ENCODE data around the gene ADCK2. TPM values are rescaled to one million over a fixed set of nuclear protein-coding genes. Genes with fewer than 3 reads are reported as not detected.
A peak's percentile ranks its signal among the peaks of the same experiment; 100 is the strongest.
"Not testable (repeated sequence)": the region's sequence is repeated elsewhere in the genome, so short reads cannot be mapped to it uniquely, and the experiment has no call there.

ADCK2 gene
- total RNA-seq, 3 donors from 2014 or later (not counting 1 experiment from before 2014, with no cell fraction given) = 12.6 to 20.7 (median 15.8) TPM

GRCh38 chr7:140676306-140676705 is 3.6 kb downstream of the ADCK2 start:
- H3K9me3 ChIP-seq (ENCODE audit: control insufficient read depth, insufficient read depth, low read length) = no peaks in the 10 kb centered on the region
- Mint-ChIP-seq H3K4me1 (peaks cover 37 to 39% of the 10 kb centered on the region in 2 donors), H3K36me3 (no peaks in the 10 kb centered on the region), H3K27me3 (ENCODE audit: low read depth in 2 of 2) (no peaks in the 10 kb centered on the region), H3K9me3 (no peaks in the 10 kb centered on the region), H3K27ac (peak overlapping the region in 1 of 2 donors; percentile 22), H3K4me3 (peak overlapping the region; percentile 7)
- H3K27me3 ChIP-seq (ENCODE audit: control insufficient read depth, insufficient read depth, low read length) = no peaks in the 10 kb centered on the region
- ATAC-seq = no peak
- no peak overlapping the region for H3K27ac ChIP-seq (ENCODE audit: low read length)
- H3K4me1 ChIP-seq (ENCODE audit: control insufficient read depth, insufficient read depth, low read length) = peaks cover 31% of the 10 kb centered on the region
- no peak for TF ChIP-seq CTCF (IDR thresholded peaks at IDR 0.05)
- 54% methylated on average over 2 of the region's 3 CpGs for WGBS (ENCODE audit: insufficient coverage)
- intact Hi-C loops (cut with micrococcal nuclease) = no loop called here
- DNase-seq = no peak
- H3K4me3 ChIP-seq (ENCODE audit: low read length) = no peak overlapping the region
- H3K36me3 ChIP-seq (ENCODE audit: control insufficient read depth, insufficient read depth, low read length) = peaks cover 11% of the 10 kb centered on the region

- H3K4me1 ChIP-seq (ENCODE audit: control insufficient read depth, insufficient read depth, low read length) = peaks cover 31% of the 10 kb centered on the region
- ATAC-seq; H3K27ac ChIP-seq (ENCODE audit: low read length); H3K36me3 Mint-ChIP-seq; H3K27me3 Mint-ChIP-seq (ENCODE audit: low read depth in 2 of 2); H3K4me3 ChIP-seq (ENCODE audit: low read length); H3K9me3 ChIP-seq (ENCODE audit: control insufficient read depth, insufficient read depth, low read length); DNase-seq; intact Hi-C loops (cut with micrococcal nuclease); H3K4me3 Mint-ChIP-seq; H3K27ac Mint-ChIP-seq; H3K27me3 ChIP-seq (ENCODE audit: control insufficient read depth, insufficient read depth, low read length); H3K9me3 Mint-ChIP-seq: not testable (repeated sequence)
- 98% methylated on average over 11 of the region's 11 CpGs for WGBS (ENCODE audit: insufficient coverage)
- peaks cover 37 to 39% of the 10 kb centered on the region in 2 donors for H3K4me1 Mint-ChIP-seq
- H3K36me3 ChIP-seq (ENCODE audit: control insufficient read depth, insufficient read depth, low read length) = peaks cover 15% of the 10 kb centered on the region
These were observed 4.2 kb downstream of the ADCK2 start for GRCh38 chr7:140676956-140677355.

- no peak overlapping the region for H3K27ac Mint-ChIP-seq
- Histone ChIP-seq H3K36me3 (ENCODE audit: control insufficient read depth, insufficient read depth, low read length) (peaks cover 18% of the 10 kb centered on the region), H3K4me1 (ENCODE audit: control insufficient read depth, insufficient read depth, low read length) (peaks cover 31% of the 10 kb centered on the region), H3K27me3 (ENCODE audit: control insufficient read depth, insufficient read depth, low read length) (no peaks in the 10 kb centered on the region), H3K9me3 (ENCODE audit: control insufficient read depth, insufficient read depth, low read length) (no peaks in the 10 kb centered on the region), H3K27ac (ENCODE audit: low read length) (no peak overlapping the region), H3K4me3 (ENCODE audit: low read length) (no peak overlapping the region)
- DNase-seq = no peak
- peaks cover 37 to 39% of the 10 kb centered on the region in 2 donors for H3K4me1 Mint-ChIP-seq
- H3K4me3 Mint-ChIP-seq = no peak overlapping the region
- intact Hi-C loops (cut with micrococcal nuclease) = no loop called here
- TF ChIP-seq CTCF (IDR thresholded peaks at IDR 0.05) = no peak
- H3K27me3 Mint-ChIP-seq (ENCODE audit: low read depth in 2 of 2) = no peaks in the 10 kb centered on the region
- H3K9me3 Mint-ChIP-seq = no peaks in the 10 kb centered on the region
- ATAC-seq = no peak
- H3K36me3 Mint-ChIP-seq = no peaks in the 10 kb centered on the region
- 90% methylated on average over 3 of the region's 3 CpGs for WGBS (ENCODE audit: insufficient coverage)
These were observed 4.8 kb downstream of the ADCK2 start for GRCh38 chr7:140677496-140677895.

- intact Hi-C loops (cut with micrococcal nuclease) = no loop called here
- Mint-ChIP-seq H3K4me1 (peaks cover 37 to 39% of the 10 kb centered on the region in 2 donors), H3K4me3 (no peak overlapping the region), H3K9me3 (no peaks in the 10 kb centered on the region), H3K27ac (no peak overlapping the region), H3K36me3 (no peaks in the 10 kb centered on the region), H3K27me3 (ENCODE audit: low read depth in 2 of 2) (no peaks in the 10 kb centered on the region)
- Histone ChIP-seq H3K4me1 (ENCODE audit: control insufficient read depth, insufficient read depth, low read length) (peaks cover 30% of the 10 kb centered on the region), H3K36me3 (ENCODE audit: control insufficient read depth, insufficient read depth, low read length) (peaks cover 18% of the 10 kb centered on the region), H3K4me3 (ENCODE audit: low read length) (no peak overlapping the region), H3K9me3 (ENCODE audit: control insufficient read depth, insufficient read depth, low read length) (no peaks in the 10 kb centered on the region), H3K27me3 (ENCODE audit: control insufficient read depth, insufficient read depth, low read length) (no peaks in the 10 kb centered on the region), H3K27ac (ENCODE audit: low read length) (no peak overlapping the region)
- ATAC-seq (no peak), DNase-seq (no peak)
- TF ChIP-seq CTCF (IDR thresholded peaks at IDR 0.05) = no peak
- 98% methylated on average over 20 of the region's 20 CpGs for WGBS (ENCODE audit: insufficient coverage)
These were observed 5.5 kb downstream of the ADCK2 start for GRCh38 chr7:140678081-140678815.
